Stimulated activated naive CD8-positive, alpha-beta T cell treated with anti-CD3 and anti-CD28 coated beads, Interleukin-15, amount 100 ng/mL, for 72 hours (primary cell): ENCODE measurements around the gene CIART.
"Not testable (repeated sequence)": the region's sequence is repeated elsewhere in the genome, so short reads cannot be mapped to it uniquely, and the experiment has no call there.

Experiments used
- ATAC-seq: fragments of 150-1000 bp; cut with Tn5 transposase; 2 replicates; pipeline ENCODE4 v1.10.0; 2021; ENCODE audit warnings: mild to moderate bottlenecking, moderate library complexity
- DNase-seq, 2 donors: peaks; one replicate each; pipeline ENCODE4 v3.0.0; 2021 to 2022
- H3K27ac Mint-ChIP-seq, 2 donors: one replicate each; pipeline ENCODE4 v1.8.0; 2022; ENCODE audit warnings: mild to moderate bottlenecking in 2 of 2, mixed read lengths in 2 of 2, moderate library complexity in 2 of 2
- H3K27me3 Mint-ChIP-seq: one replicate; pipeline ENCODE4 v1.8.0; 2022; ENCODE audit warnings: mixed read lengths
- H3K4me1 Mint-ChIP-seq: one replicate; pipeline ENCODE4 v1.8.0; 2022; ENCODE audit warnings: mild to moderate bottlenecking, mixed read lengths
- H3K4me3 Mint-ChIP-seq, 2 donors: one replicate each; pipeline ENCODE4 v1.8.0; 2022; ENCODE audit warnings: mild to moderate bottlenecking in 2 of 2, mixed read lengths in 2 of 2, moderate library complexity in 1 of 2
- H3K9me3 Mint-ChIP-seq, 2 donors: one replicate each; pipeline ENCODE4 v1.8.0; 2022; ENCODE audit warnings: mixed read lengths in 2 of 2

Gene CIART

DNA sequence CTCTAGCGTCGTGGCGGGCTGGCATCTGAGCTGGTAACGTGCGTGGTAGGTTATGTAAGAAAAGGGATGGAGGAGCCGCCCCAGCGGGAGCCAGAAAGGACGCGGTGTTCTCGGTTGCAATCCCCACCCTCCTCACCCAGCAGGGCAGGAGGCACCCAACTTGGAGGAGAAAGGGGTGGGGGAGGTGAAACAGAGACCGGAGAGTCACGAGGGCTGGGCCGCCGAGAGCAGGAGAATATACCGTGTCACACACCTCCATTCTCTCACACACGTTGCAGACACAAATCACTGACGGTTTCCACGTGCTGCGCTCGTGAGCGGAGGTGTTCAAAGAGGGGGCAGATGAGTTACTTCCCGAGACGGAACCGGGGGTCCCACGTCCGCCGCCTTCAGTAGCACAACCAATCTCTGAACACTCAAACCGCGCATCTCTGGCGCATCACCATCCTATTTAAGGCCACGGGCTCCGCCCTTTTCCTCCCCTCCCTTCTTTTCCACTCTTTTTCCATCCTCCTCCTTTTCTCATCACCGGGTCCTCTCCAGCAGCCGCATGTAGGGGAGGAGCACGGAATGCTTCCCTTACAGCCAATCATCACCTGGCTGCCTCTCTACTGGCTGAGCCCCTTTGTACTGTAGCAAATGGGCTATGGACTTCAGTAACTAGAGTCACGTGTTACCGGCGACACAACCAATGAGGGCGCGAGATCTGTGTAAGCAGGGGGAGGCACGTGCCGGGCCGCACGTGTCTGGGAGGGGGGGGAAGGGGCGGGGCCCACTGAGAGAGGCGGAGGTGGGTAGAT lies at the start of gene CIART:
TSS of gene CIART (plus strand) at position 797 of the 800 bp plus-strand sequence. CDS start 714 bp downstream, outside the sequence.
- no peaks in the 10 kb centered on the region for H3K9me3 Mint-ChIP-seq
- peak; percentile 69 to 82 for DNase-seq
- peaks cover 35% of the 10 kb centered on the region for H3K4me1 Mint-ChIP-seq
- peak within 1 kb of the TSS; percentile 85 to 99 for H3K4me3 Mint-ChIP-seq
- peak; percentile 98 for ATAC-seq
- peak within 1 kb of the TSS; percentile 59 to 95 for H3K27ac Mint-ChIP-seq
- H3K27me3 Mint-ChIP-seq, result no peaks in the 10 kb centered on the region

DNA sequence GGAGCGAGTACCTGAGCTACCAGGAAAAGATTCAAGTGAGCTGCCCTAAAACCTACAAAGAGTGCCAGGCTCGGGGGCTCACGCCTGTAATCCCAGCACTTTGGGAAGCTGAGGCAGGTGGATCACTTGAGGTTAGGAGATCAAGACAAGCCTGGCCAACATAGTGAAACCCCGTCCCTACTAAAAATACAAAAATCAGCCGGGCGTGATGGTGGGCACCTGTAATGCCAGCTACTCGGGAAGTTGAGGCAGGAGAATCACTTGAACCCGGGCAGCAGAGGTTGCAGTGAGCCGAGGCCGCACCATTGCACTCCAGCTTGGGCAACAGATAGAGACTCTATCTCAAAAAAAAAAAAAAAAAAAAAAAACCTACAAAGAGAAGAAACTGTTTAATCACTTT lies 49.4 kb upstream of the CIART start:
- Mint-ChIP-seq H3K27ac (peak overlapping the region in 1 of 2 donors; percentile 25), H3K4me1 (peaks cover 18% of the 10 kb centered on the region)
- ATAC-seq, H3K9me3 Mint-ChIP-seq, H3K27me3 Mint-ChIP-seq, DNase-seq, H3K4me3 Mint-ChIP-seq: not testable (repeated sequence)

GRCh38 chr1:150233359-150234308 lies 48.7 kb upstream of the CIART start:
- Mint-ChIP-seq H3K27ac (peak overlapping the region in 1 of 2 donors; percentile 98), H3K4me1 (peaks cover 18% of the 10 kb centered on the region), H3K27me3 (no peaks in the 10 kb centered on the region), H3K9me3 (no peaks in the 10 kb centered on the region), H3K4me3 (no peak overlapping the region)
- ATAC-seq (no peak), DNase-seq (no peak)

- peak overlapping the region in 1 of 2 donors; percentile 98 for H3K27ac Mint-ChIP-seq
- H3K9me3 Mint-ChIP-seq, result no peaks in the 10 kb centered on the region
- DNase-seq (no peak), ATAC-seq (no peak)
- no peak overlapping the region for H3K4me3 Mint-ChIP-seq
- H3K27me3 Mint-ChIP-seq, result no peaks in the 10 kb centered on the region
- peaks cover 14% of the 10 kb centered on the region for H3K4me1 Mint-ChIP-seq
Observed at GRCh38 chr1:150234309-150234565, 48.1 kb upstream of the CIART start.

GRCh38 chr1:150234566-150235293 lies 47.6 kb upstream of the CIART start:
- H3K9me3 Mint-ChIP-seq, result no peaks in the 10 kb centered on the region
- DNase-seq, result peak; percentile 94 to 97
- no peak overlapping the region for H3K4me3 Mint-ChIP-seq
- H3K4me1 Mint-ChIP-seq, result peaks cover 14% of the 10 kb centered on the region
- no peaks in the 10 kb centered on the region for H3K27me3 Mint-ChIP-seq
- H3K27ac Mint-ChIP-seq, result peak overlapping the region in 1 of 2 donors; percentile 98
- peak; percentile 73 for ATAC-seq

GRCh38 chr1:150235294-150235851 lies 47.0 kb upstream of the CIART start:
- Mint-ChIP-seq H3K4me1 (peaks cover 14% of the 10 kb centered on the region), H3K4me3 (no peak overlapping the region), H3K9me3 (no peaks in the 10 kb centered on the region), H3K27me3 (no peaks in the 10 kb centered on the region), H3K27ac (no peak overlapping the region)
- ATAC-seq, result no peak
- peak; percentile 50 to 58 for DNase-seq

- Mint-ChIP-seq H3K4me3 (no peak within 1 kb of the TSS), H3K27me3 (no peaks in the 10 kb centered on the region), H3K27ac (peak within 1 kb of the TSS in 1 of 2 donors; percentile 98), H3K9me3 (no peaks in the 10 kb centered on the region), H3K4me1 (peaks cover 14% of the 10 kb centered on the region)
- DNase-seq, result peak; percentile 92 to 96
- peak; percentile 89 for ATAC-seq
Observed at GRCh38 chr1:150235852-150236613, 46.3 kb upstream of the CIART start, which contains the start of gene ANP32E. ANP32E (minus strand) TSS chr1:150236112; CDS start chr1:150235786, 326 bp downstream.

DNA sequence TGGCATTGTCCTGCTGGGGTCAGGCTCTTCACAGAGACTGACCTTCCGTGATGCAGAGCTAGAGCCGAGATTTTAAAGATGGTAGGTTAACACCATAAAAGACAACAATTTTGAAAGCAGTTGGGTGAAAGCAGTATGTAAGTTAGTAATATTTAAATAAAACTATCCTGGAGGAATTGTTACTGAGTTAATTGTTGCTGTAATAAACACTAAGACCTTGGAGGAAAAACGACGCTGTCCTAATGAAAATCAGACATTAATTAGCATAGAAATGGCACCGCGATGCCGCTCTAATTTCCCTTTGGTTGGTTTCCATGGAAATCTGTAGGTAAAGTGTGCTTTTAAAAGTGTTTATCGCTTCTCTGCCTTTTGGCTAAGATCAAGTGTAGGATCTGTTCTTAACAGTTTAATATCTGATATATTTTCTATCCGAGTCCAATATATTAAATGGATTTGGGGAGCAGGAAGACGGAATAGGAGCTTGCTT lies 45.7 kb upstream of the CIART start:
- DNase-seq, result no peak
- no peak for ATAC-seq
- Mint-ChIP-seq H3K27ac (no peak overlapping the region), H3K27me3 (no peaks in the 10 kb centered on the region), H3K9me3 (no peaks in the 10 kb centered on the region), H3K4me1 (peaks cover 14% of the 10 kb centered on the region), H3K4me3 (no peak overlapping the region)

GRCh38 chr1:150237176-150237575 lies 45.2 kb upstream of the CIART start:
- not testable (repeated sequence) for H3K4me3 Mint-ChIP-seq, ATAC-seq, H3K9me3 Mint-ChIP-seq, H3K27me3 Mint-ChIP-seq, H3K27ac Mint-ChIP-seq
- peak in 1 of 2 donors; percentile 7 for DNase-seq
- peaks cover 14% of the 10 kb centered on the region for H3K4me1 Mint-ChIP-seq

- Mint-ChIP-seq H3K27ac (no peak overlapping the region), H3K4me1 (peaks cover 12% of the 10 kb centered on the region), H3K9me3 (no peaks in the 10 kb centered on the region), H3K27me3 (no peaks in the 10 kb centered on the region), H3K4me3 (no peak overlapping the region)
- ATAC-seq (no peak), DNase-seq (peak in 1 of 2 donors; percentile 8)
Observed at GRCh38 chr1:150237746-150238145, 44.6 kb upstream of the CIART start.

DNA sequence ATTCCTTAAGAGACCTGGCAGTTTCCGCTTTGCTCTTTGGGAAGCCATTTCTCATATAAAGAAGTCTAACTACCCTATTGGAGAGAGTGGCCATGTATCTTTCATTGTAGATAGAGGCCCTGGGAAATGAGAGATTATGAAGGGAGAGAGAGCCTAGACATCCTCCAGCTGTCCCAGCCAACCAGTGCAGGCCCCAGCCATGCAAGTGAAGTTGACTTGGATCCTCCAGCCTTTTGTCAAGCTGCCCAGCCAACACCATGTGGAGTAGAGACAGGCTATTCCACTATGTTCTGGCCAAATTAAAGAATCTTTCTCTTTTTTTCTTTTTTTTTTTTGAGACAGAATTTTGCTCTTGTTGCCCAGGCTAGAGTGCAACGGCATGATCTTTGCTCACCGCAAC lies 39.4 kb upstream of the CIART start:
- ATAC-seq, result no peak
- Mint-ChIP-seq H3K27me3 (no peaks in the 10 kb centered on the region), H3K9me3 (no peaks in the 10 kb centered on the region), H3K4me3 (no peak overlapping the region), H3K27ac (no peak overlapping the region), H3K4me1 (no peaks in the 10 kb centered on the region)
- DNase-seq, result no peak

GRCh38 chr1:150249936-150250335 lies 32.4 kb upstream of the CIART start:
- no peak for DNase-seq
- no peaks in the 10 kb centered on the region for H3K4me1 Mint-ChIP-seq
- H3K27ac Mint-ChIP-seq, result no peak overlapping the region
- no peak overlapping the region for H3K4me3 Mint-ChIP-seq
- peaks cover 11% of the 10 kb centered on the region for H3K27me3 Mint-ChIP-seq
- ATAC-seq, result no peak
- no peaks in the 10 kb centered on the region for H3K9me3 Mint-ChIP-seq

- Mint-ChIP-seq H3K9me3 (no peaks in the 10 kb centered on the region), H3K27ac (no peak overlapping the region)
Observed at GRCh38 chr1:150256198-150256553, 26.2 kb upstream of the CIART start.

DNA sequence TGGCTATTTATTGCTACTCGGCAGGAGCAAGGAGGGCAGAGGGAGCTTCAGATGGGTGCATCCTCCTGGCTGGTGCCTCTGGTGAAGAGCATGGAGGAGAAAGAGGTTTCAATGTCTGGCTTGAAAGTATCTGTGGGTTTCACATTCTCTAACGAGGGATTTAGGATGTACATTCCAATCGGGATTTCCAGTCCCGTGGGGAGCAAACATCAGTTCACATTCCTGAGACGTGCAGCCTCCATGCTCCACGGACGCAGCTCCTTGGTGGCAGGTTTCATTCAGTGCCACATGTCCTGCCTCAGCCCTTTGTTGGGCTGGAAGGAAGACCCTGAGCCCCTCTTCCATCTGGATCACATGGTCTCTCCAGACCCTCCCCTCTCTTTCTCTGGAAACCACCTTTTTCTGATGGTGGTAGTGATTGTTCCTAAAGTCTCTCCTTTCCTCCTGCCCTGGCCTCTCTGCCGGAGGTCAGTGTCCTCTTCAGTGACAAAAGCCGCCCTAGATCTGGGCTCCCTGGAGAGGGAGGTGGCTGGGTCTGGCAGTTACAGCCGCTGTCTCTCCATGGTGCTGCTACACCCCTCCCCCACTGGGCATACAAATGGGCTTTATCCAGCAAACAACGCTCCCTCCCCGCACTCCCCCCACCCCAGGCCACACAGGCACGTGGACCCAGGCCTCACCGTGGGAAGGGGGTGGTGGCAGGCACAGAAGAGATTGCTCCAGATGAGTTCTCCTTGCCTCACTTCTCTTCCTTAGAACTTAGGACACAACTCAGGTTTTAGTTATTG lies 25.6 kb upstream of the CIART start:
- peaks cover 24% of the 10 kb centered on the region for H3K4me1 Mint-ChIP-seq
- ATAC-seq, result no peak
- peaks cover 44% of the 10 kb centered on the region for H3K27me3 Mint-ChIP-seq
- DNase-seq, result peak in 1 of 2 donors; percentile 10
- H3K9me3 Mint-ChIP-seq, result no peaks in the 10 kb centered on the region
- H3K4me3 Mint-ChIP-seq, result peak overlapping the region; percentile 49 to 79
- H3K27ac Mint-ChIP-seq, result no peak overlapping the region

More at GRCh38 chr1:150256198-150256553, 26.2 kb upstream of the CIART start:
- ATAC-seq (no peak), DNase-seq (no peak)
- H3K27me3 Mint-ChIP-seq, result peaks cover 44% of the 10 kb centered on the region
- peak overlapping the region; percentile 49 to 79 for H3K4me3 Mint-ChIP-seq
- H3K4me1 Mint-ChIP-seq, result peaks cover 24% of the 10 kb centered on the region
